Middle frontal gyrus (tissue), 1 donor: ENCODE data around the gene CTBP1.

Experiments
- DNase-seq: peaks from one replicate; pipeline ENCODE4 v3.0.0-alpha.2; 2015; ENCODE audit warnings: low spot score; ENCODE audit errors: extremely low spot score

The CTBP1 gene

GRCh38 chr4:1250921-1251772, 2.2 kb upstream of the CTBP1 start:
- no peak for DNase-seq

- no peak for DNase-seq
Observed at GRCh38 chr4:1250527-1250812, 1.5 kb upstream of the CTBP1 start.

- no peak for DNase-seq
Observed at GRCh38 chr4:1249731-1250526, 999 bp upstream of the CTBP1 start.

GRCh38 chr4:1249148-1249730, 309 bp upstream of the CTBP1 start:
- peak; percentile 85 for DNase-seq

- no peak for DNase-seq
Observed at GRCh38 chr4:1247864-1248244, 1.1 kb downstream of the CTBP1 start.

GRCh38 chr4:1246901-1247863, 1.7 kb downstream of the CTBP1 start:
- no peak for DNase-seq

GRCh38 chr4:1246111-1246881, 2.6 kb downstream of the CTBP1 start:
- no peak for DNase-seq

- DNase-seq = no peak
Observed at GRCh38 chr4:1245481-1246051, 3.4 kb downstream of the CTBP1 start.

GRCh38 chr4:1244978-1245471, 3.9 kb downstream of the CTBP1 start:
- DNase-seq = no peak

GRCh38 chr4:1244081-1244977, 4.6 kb downstream of the CTBP1 start:
- DNase-seq = no peak

- no peak for DNase-seq
Observed at GRCh38 chr4:1243451-1244080, 5.4 kb downstream of the CTBP1 start.

- DNase-seq = no peak
Observed at GRCh38 chr4:1242506-1243450, 6.2 kb downstream of the CTBP1 start.

GRCh38 chr4:1241936-1242505, 6.9 kb downstream of the CTBP1 start:
- no peak for DNase-seq

GRCh38 chr4:1241466-1241935, 7.4 kb downstream of the CTBP1 start:
- DNase-seq = no peak

GRCh38 chr4:1240721-1241465, 8.0 kb downstream of the CTBP1 start:
- DNase-seq = no peak

- no peak for DNase-seq
Observed at GRCh38 chr4:1239950-1240307, 9.0 kb downstream of the CTBP1 start.
